Measurements from ENCODE around the gene FLRT2.

DNA sequence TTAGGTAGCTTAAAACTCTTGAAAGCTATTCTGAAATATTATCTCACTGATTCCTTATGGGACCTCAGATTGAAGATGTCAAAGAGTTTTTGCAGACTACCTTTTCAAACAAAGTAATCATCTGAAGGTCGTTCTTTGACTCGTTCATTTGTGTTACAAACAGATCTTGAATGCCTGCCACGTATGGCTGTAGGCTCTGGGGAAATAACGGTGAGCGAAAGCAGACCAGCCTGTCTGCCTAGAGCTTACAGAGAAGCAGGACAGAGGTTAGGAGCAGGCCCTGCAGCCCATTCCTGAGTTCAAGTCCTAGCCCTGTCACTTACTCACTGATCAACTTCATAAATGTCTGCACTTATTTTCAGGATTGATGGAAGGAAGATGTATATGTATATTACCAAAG lies 83.6 kb downstream of the FLRT2 start:
- TF ChIP-seq NFIC (IDR thresholded peaks at IDR 0.05) (no peak), YY1 (IDR thresholded peaks at IDR 0.05; ENCODE audit: low read depth) (no peak), TAF1 (IDR thresholded peaks at IDR 0.05; ENCODE audit: low read depth) (no peak), EP300 (IDR thresholded peaks at IDR 0.05; ENCODE audit: borderline replicate concordance) (no peak), CEBPB (IDR thresholded peaks at IDR 0.05) (no peak), TEAD4 (IDR thresholded peaks at IDR 0.05) (no peak), CREB1 (IDR thresholded peaks at IDR 0.05; ENCODE audit: low read depth) (no peak)

All from Ishikawa (cell line).